GM21423 (cell line): ENCODE results near the gene MYOM3.

Experiments
- ATAC-seq: cut with Tn5 transposase; IDR thresholded peaks from one replicate; pipeline ENCODE4 v1.9.1; 2021; ENCODE audit warnings: mild to moderate bottlenecking, moderate library complexity; ENCODE audit not compliant: unreplicated experiment

The MYOM3 gene

DNA sequence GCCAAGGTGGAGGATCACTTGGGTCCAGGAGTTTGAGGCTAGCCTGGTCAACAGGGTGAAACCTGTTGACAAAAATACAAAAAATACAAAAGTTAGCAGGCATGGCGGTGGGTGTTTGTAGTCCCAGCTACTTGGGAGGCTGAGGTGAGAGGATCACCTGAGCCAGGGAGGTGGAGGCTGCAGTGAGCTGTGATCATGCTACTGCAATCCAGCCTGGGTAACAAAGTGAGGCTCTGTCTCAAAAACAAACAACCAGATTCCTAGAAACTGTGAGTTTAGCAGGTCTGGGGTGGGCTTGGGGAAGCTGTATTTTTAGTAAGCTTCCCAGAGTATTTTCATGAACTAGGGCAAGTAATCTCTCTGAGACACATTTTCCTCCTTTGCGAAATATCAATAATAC is 5.2 kb upstream of the MYOM3 start:
- ATAC-seq = no peak

- ATAC-seq = no peak
These were observed 2.8 kb upstream of the MYOM3 start for GRCh38 chr1:24114753-24115152.

- no peak for ATAC-seq
These were observed 1.7 kb upstream of the MYOM3 start for GRCh38 chr1:24113641-24114033.

GRCh38 chr1:24111262-24111995 is 506 bp downstream of the MYOM3 start:
- no peak for ATAC-seq

- ATAC-seq = no peak
These were observed 1.2 kb downstream of the MYOM3 start for GRCh38 chr1:24110642-24111261.

- no peak for ATAC-seq
These were observed 2.1 kb downstream of the MYOM3 start for GRCh38 chr1:24109686-24110475.

DNA sequence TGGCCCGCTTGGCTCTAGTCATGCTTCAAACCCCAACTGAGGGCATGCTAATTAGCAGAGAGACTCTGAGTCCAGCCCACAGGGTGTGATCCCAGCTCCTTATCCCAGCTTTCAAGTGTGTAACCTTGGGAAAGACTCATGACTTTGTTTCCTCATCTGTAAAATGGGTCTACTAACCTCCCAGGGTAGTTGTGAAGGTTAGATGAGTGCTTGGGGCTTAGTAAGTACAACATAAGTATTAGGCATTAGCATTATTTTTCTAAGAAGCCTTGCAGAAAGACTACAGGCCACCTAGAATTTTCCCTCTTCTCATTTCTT is 2.8 kb downstream of the MYOM3 start:
- ATAC-seq = no peak

DNA sequence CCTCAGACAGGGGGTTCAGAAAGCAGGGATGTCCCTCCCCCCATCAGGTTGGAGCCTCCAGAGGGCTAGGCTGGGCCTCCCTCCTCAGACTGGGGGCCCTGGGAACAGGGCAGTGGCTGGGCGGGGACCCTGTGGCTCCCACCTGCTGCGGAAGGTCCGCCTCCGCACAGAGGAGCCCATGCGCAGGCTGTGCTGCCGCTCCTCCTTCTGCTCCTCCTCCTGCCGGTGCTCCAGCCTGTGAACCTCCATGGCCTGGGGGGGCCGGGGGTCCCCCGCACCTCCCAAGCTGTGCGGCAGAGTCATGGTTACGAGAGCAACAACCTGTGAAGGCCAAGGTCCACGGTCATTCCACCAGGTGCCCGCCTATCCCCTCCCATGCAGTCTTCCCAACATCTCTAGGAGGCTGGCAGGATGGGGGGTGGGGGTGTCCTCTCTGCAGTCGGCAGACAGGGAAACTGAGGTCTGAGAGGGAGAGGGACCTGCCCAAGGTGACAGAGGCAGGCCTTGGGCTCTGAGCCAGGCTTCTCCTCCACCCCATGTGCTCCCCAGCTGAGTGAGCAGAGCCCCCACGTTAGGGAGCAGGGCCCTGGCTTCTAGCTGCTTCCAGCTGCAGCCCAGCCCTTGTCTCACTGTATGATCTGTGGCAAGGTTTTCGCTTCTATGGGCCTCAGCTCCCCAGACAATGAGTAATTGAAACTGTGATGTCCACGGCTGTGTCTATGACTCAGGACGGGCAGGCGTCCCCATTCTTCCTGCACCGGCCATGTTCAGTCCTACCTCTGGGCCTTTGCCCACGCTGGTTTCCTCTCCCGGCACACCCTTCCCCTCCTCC is 3.4 kb downstream of the MYOM3 start:
- ATAC-seq = no peak

GRCh38 chr1:24107462-24108138 is 4.3 kb downstream of the MYOM3 start:
- ATAC-seq = no peak

- no peak for ATAC-seq
These were observed 6.4 kb downstream of the MYOM3 start for GRCh38 chr1:24105368-24106160.

DNA sequence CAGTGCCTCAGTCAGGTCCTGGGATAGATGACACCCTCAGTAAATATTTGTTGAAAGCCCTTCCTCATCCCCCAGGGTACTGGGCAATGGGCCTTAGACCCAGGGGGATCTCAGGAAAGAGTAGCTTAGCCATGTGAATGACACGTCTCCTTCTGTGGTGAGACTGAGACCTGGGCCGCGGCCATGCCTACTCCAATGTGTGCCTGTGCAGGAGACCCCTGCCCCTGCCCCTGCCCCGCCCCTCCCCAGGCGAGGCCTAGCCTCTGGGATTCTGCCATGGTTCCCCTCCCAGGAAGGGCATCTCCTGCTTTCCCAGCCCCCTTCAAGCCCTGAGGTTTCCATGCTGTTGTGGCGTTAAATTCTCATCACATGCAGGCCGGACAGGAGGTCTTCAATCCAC is 7.1 kb downstream of the MYOM3 start:
- ATAC-seq = no peak

DNA sequence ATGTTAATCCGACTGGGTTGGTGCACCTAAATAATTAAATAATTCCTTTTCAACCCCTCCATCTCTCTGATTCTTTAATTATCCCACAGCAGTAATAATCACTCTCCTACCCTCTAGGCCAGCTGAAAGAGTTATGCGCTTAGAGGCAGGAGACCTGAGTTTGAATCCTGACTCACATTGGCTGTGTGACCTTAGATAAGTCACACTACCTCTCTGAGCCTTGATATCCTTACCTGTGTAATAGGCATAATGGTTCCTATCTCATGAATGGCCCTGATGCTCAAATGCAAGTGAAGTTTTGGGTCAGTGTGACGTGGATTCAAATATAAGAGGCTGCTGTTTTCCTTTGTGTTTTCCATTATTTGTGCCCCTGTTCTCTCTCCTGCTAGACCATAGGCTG is 8.1 kb downstream of the MYOM3 start:
- no peak for ATAC-seq

- ATAC-seq = no peak
These were observed 8.5 kb downstream of the MYOM3 start for GRCh38 chr1:24103408-24103807.

GRCh38 chr1:24102961-24103360 is 9.0 kb downstream of the MYOM3 start:
- no peak for ATAC-seq

DNA sequence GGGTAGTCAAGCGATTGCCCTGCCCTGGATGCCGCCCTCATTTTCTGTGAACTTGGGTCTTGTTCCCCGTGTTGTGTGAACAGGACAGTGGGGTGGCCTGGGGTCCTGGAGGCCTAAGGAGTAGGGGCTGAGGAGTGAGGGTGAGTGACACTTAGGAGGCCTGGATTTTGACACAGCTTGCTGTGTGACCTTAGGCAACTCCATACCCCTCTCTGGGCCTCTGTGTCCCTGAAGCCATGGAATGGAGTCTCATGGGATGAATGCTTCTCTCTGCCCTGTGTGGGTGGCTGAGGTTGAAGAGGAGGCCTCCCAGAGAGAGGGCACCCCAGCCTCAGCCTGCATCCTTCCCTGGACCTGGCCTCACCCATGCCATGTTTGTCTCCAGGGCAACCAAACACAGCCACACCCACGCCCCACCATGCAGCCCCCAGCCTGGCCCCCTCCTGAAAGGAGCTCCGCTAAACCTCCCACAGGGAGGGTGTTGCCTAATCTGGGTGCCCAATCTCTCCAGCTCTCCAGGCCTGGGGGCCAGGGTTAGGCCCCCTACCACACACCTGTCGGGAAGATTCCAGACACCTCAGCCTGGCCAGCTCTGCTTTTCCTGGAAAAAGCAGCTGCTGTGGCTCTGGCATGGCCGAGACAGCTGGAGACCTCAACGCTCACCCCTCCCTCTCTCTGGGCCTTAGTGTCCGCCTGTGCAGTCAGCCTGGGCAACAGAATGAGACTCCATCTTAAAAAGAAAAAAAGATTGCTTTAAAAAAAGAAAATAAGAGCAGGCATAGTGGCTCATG is 9.9 kb downstream of the MYOM3 start:
- no peak for ATAC-seq

- ATAC-seq = no peak
These were observed 10.8 kb downstream of the MYOM3 start for GRCh38 chr1:24100945-24101737.

GRCh38 chr1:24098943-24099638 is 12.8 kb downstream of the MYOM3 start:
- ATAC-seq = no peak

DNA sequence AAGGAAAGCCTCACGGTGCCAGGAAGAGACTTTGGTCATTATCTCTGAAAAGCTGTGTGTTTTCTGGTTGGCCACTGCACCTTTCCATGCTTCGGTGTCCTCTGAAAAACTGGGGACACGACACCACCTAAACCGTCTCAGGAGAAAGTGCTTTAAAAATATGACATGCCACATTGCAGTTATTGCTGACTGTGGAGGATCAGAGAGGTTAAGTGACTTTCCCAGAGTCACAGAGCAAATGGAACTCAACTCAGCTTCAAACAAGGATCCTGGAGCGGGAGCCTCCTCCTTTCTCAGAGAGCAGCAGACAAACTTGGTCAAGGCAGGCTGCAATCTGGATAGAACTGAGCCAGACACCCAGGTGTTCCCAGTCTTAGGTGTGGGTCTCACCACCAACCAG is 13.8 kb downstream of the MYOM3 start:
- ATAC-seq = no peak
